K562 (cell line): ENCODE measurements around the gene NUP210. TPM values are rescaled to one million over a fixed set of nuclear protein-coding genes. Genes with fewer than 3 reads are reported as not detected.

ENCODE experiments used
- ATAC-seq: fragments of 200-7000 bp; cut with Tn5 transposase; 3 replicates; pipeline ENCODE4 v1.9.1; 2020; ENCODE audit warnings: moderate library complexity
- BruUV-seq: library from RNA; stranded (reverse); fragments of 400-500 nt; replicated peaks from 2 replicates; lab custom pipeline; 2021; lab: Mats Ljungman, UMichigan
- CTCF ChIA-PET: fragments of 300-600 bp; formaldehyde crosslinking; extraction: SDS; loops from one replicate; lab custom pipeline; 2021; ENCODE audit warnings: low intra/inter-chr PET ratio; lab: Yijun Ruan, JAX
- POLR2A ChIA-PET: fragments of 300-600, 350-650 bp; sonication (Branson Sonifier 250); formaldehyde crosslinking; extraction: SDS; loops from one replicate; lab custom pipeline; 2021; ENCODE audit warnings: antibody characterized with exemption, inconsistent platforms; lab: Yijun Ruan, JAX
- DNase-seq, 4 experiments: peaks; one replicate each; pipeline versions ENCODE4 v3.0.0 to v3.0.0-alpha.2; 2011 to 2018; ENCODE audit warnings: low spot score in 3 of 4, mixed read lengths in 3 of 4; ENCODE audit errors: extremely low read depth in 1 of 4
- FAIRE-seq: peaks from 2 replicates; lab custom pipeline; 2011; peaks lifted over from hg19 to GRCh38; lab: Jason Lieb, UNC
- H2AFZ ChIP-seq: 2 replicates; pipeline ENCODE4 v1.6.0; 2011; ENCODE audit warnings: low read depth, low read length, control low read depth, inconsistent platforms
- H3K27ac ChIP-seq: fragments of 200-600 bp; 3 replicates; pipeline ENCODE4 v1.8.0; 2011; ENCODE audit warnings: low read depth, mild to moderate bottlenecking, control low read depth, inconsistent platforms, low read length, moderate library complexity, mixed read lengths; ENCODE audit errors: extremely low read depth
- H3K27me3 ChIP-seq, 2 experiments: fragments of 300-600 bp in 1 of 2; 2 replicates in 1 of 2; 3 replicates in 1 of 2; pipeline versions ENCODE4 v1.6.0 to v1.8.0; 2011; ENCODE audit warnings: inconsistent platforms in 2 of 2, low read length in 2 of 2, mild to moderate bottlenecking in 1 of 2, mixed read lengths in 1 of 2, moderate library complexity in 1 of 2; ENCODE audit not compliant: control insufficient read depth in 2 of 2, insufficient read depth in 2 of 2
- H3K36me3 ChIP-seq: fragments of 300-600 bp; 3 replicates; pipeline ENCODE4 v1.8.0; 2011; ENCODE audit warnings: mild to moderate bottlenecking, low read length, inconsistent platforms; ENCODE audit not compliant: control insufficient read depth, insufficient read depth
- H3K4me1 ChIP-seq, 2 experiments: fragments of 200-600 bp in 1 of 2; replicated peaks in 1 of 2; 2 replicates in 1 of 2; 3 replicates in 1 of 2; pipeline versions ENCODE4 v1.5.1 to v1.8.0; 2011; ENCODE audit warnings: inconsistent platforms in 2 of 2, low read length in 2 of 2, mild to moderate bottlenecking in 1 of 2, mixed read lengths in 1 of 2, moderate library complexity in 1 of 2; ENCODE audit not compliant: control insufficient read depth in 2 of 2, insufficient read depth in 2 of 2
- H3K4me2 ChIP-seq: 2 replicates; pipeline ENCODE4 v1.6.1; 2011; ENCODE audit warnings: low read length, control low read depth, inconsistent platforms, mixed read lengths; ENCODE audit not compliant: insufficient read depth
- H3K4me3 ChIP-seq: fragments of 200-600 bp; sonication (generic), shearing (Covaris generic); 2 replicates; pipeline ENCODE4 v1.5.1; 2016; ENCODE audit warnings: control low read depth, inconsistent platforms
- H3K79me2 ChIP-seq: fragments of 200-600 bp; 3 replicates; pipeline ENCODE4 v1.8.0; 2011; ENCODE audit warnings: low read length, inconsistent platforms; ENCODE audit not compliant: control insufficient read depth, insufficient read depth
- H3K9ac ChIP-seq, 2 experiments: 2 replicates each; pipeline versions ENCODE4 v1.6.0 to v1.6.1; 2011; ENCODE audit warnings: low read depth in 2 of 2, low read length in 2 of 2, control low read depth in 1 of 2, inconsistent platforms in 1 of 2, mild to moderate bottlenecking in 1 of 2, mixed read lengths in 1 of 2; ENCODE audit not compliant: insufficient read depth in 1 of 2
- H3K9me1 ChIP-seq: one replicate; pipeline ENCODE4 v1.6.0; 2011; ENCODE audit warnings: inconsistent platforms, mild to moderate bottlenecking, low read length, moderate library complexity; ENCODE audit not compliant: control insufficient read depth, insufficient read depth
- H3K9me3 ChIP-seq: replicated peaks from 2 replicates; pipeline ENCODE4 v1.5.1; 2011; ENCODE audit warnings: low read depth, low read length, inconsistent platforms; ENCODE audit not compliant: control insufficient read depth, insufficient read depth
- H4K20me1 ChIP-seq: replicated peaks from 2 replicates; pipeline ENCODE4 v1.6.1; 2011; ENCODE audit warnings: low read length, inconsistent platforms, mixed read lengths; ENCODE audit not compliant: control insufficient read depth, insufficient read depth
- ADNP ChIP-seq: fragments of 200-800 bp; sonication (Bioruptor generic); IDR thresholded peaks from 2 replicates; pipeline ENCODE4 v1.6.1; 2016; ENCODE audit warnings: missing genetic modification characterization, missing compliant biosample characterization
- DACH1 ChIP-seq: fragments of 450-650 bp; IDR thresholded peaks from 2 replicates; pipeline ENCODE4 v1.6.1; 2018; ENCODE audit not compliant: partially characterized antibody
- E4F1 ChIP-seq: fragments of 250-450 bp; sonication (Bioruptor Pico); IDR thresholded peaks from 2 replicates; pipeline ENCODE4 v1.5.0; 2021; ENCODE audit warnings: mild to moderate bottlenecking, borderline replicate concordance
- ELF4 ChIP-seq: fragments of 450-650 bp; formaldehyde crosslinking; IDR thresholded peaks from 2 replicates; pipeline ENCODE4 v1.4.0; 2022; ENCODE audit warnings: missing genetic modification characterization
- HMG20B ChIP-seq: fragments of 250-450 bp; sonication (Bioruptor Pico); IDR thresholded peaks from 2 replicates; pipeline ENCODE4 v1.5.0; 2021; ENCODE audit warnings: mild to moderate bottlenecking
- KDM1A ChIP-seq, 2 experiments: fragments of 450-650 bp; IDR thresholded peaks; 2 replicates each; pipeline ENCODE4 v1.6.1; 2016; ENCODE audit warnings: mild to moderate bottlenecking in 2 of 2
- MBD2 ChIP-seq: sonication (generic); IDR thresholded peaks from 2 replicates; pipeline ENCODE4 v1.6.1; 2016; ENCODE audit warnings: low read depth, borderline replicate concordance
- MECOM ChIP-seq: fragments of 250-450 bp; sonication (Bioruptor Pico); IDR thresholded peaks from 2 replicates; pipeline ENCODE4 v1.8.0; 2022; ENCODE audit warnings: inconsistent platforms
- NUFIP1 ChIP-seq: fragments of 450-650 bp; IDR thresholded peaks from 2 replicates; pipeline ENCODE4 v1.6.1; 2018; ENCODE audit not compliant: partially characterized antibody
- PRDM10 ChIP-seq: fragments of 450-650 bp; IDR thresholded peaks from 2 replicates; pipeline ENCODE4 v1.6.1; 2018; ENCODE audit not compliant: partially characterized antibody
- RBBP5 ChIP-seq: fragments of 200-600 bp; sonication (generic); IDR thresholded peaks from 2 replicates; pipeline ENCODE4 v1.6.1; 2012; ENCODE audit warnings: borderline replicate concordance, mild to moderate bottlenecking, low read length, control low read depth, inconsistent platforms; ENCODE audit not compliant: insufficient read depth, poor library complexity, severe bottlenecking
- SETDB1 ChIP-seq: IDR thresholded peaks from one replicate; pipeline ENCODE4 v1.6.1; 2012; ENCODE audit warnings: low read length, control low read depth, inconsistent platforms
- THRA ChIP-seq: fragments of 450-650 bp; IDR thresholded peaks from 2 replicates; pipeline ENCODE4 v1.6.1; 2017; ENCODE audit warnings: mild to moderate bottlenecking, moderate library complexity
- YBX1 ChIP-seq: fragments of 450-650 bp; IDR thresholded peaks from 2 replicates; pipeline ENCODE4 v1.7.1; 2016; ENCODE audit warnings: mild to moderate bottlenecking
- ZNF212 ChIP-seq: fragments of 450-650 bp; formaldehyde crosslinking; IDR thresholded peaks from 2 replicates; pipeline ENCODE4 v1.4.0; 2020; ENCODE audit warnings: mild to moderate bottlenecking
- ZNF23 ChIP-seq: fragments of 250-450 bp; sonication (Bioruptor Pico); IDR thresholded peaks from 2 replicates; pipeline ENCODE4 v1.4.0; 2020; ENCODE audit warnings: mild to moderate bottlenecking
- ZSCAN29 ChIP-seq: fragments of 450-650 bp; IDR thresholded peaks from 2 replicates; pipeline ENCODE4 v1.6.1; 2017
- ZSCAN32 ChIP-seq: fragments of 450-650 bp; formaldehyde crosslinking; IDR thresholded peaks from 2 replicates; pipeline ENCODE4 v1.4.0; 2020; ENCODE audit warnings: mild to moderate bottlenecking, moderate library complexity
- WGBS: fragments of 100-300 bp; shearing (Covaris generic); methylation state at CpG from one replicate; pipeline ENCODE4 v1.1.6; 2016; ENCODE audit warnings: low coverage, mixed read lengths; ENCODE audit not compliant: insufficient coverage; ENCODE audit errors: missing lambda C conversion rate; 5-methylcytosine and 5-hydroxymethylcytosine counted together
- in situ Hi-C: fragments of 300-500 bp; cut with MboI; formaldehyde crosslinking; loops from 4 replicates; pipeline ENCODE4 v1.15.0; 2018; ENCODE audit warnings: inconsistent platforms, mixed read lengths
- intact Hi-C: fragments of 100-400 bp; cut with micrococcal nuclease; formaldehyde crosslinking; loops from 2 replicates; pipeline ENCODE4 v1.14.2; 2022
- polyA plus RNA-seq, 8 experiments: library from polyadenylated mRNA; depleted of rRNA in 4 of 8; stranded (reverse) in 5 of 8; unstranded in 3 of 8; fragments of >200 nt; fragmentation: Nextera tagmentation in 2 of 8; fragmentation: Illumina TruSeq in 1 of 8; extraction: Ambion mirVana in 2 of 8; extraction: Trizol in 1 of 8; gene quantifications; 2 replicates each; pipeline versions ENCODE4 v1.2.1 to v1.2.3, GENCODE V29; 2011 to 2014; ENCODE audit warnings: inconsistent platforms in 1 of 8, missing spikeins in 1 of 8
- total RNA-seq, 7 experiments: library from RNA; depleted of rRNA in 6 of 7; stranded (reverse); fragments of >200 nt in 6 of 7; fragmentation: Illumina TruSeq in 2 of 7; extraction: Trizol in 2 of 7; gene quantifications; 2 replicates each; pipeline versions ENCODE4 v1.2.1 to v1.2.3, GENCODE V29; 2011 to 2021; ENCODE audit warnings: low replicate concordance in 1 of 7

The NUP210 gene
- total and polyA plus RNA-seq, 9 of the 15 experiments (the other 6 are each of a cell fraction or from before 2014, with no cell fraction given) = 1.2 to 138 (median 44.0) TPM

- WGBS = 94% methylated on average over 6 of the region's 6 CpGs
- peaks cover 99% of the 10 kb centered on the region for H3K36me3 ChIP-seq
- TF ChIP-seq YBX1 (no peak), MECOM (CRISPR knock-in tag) (no peak), ELF4 (no peak), ZNF23 (CRISPR knock-in tag) (no peak), NUFIP1 (no peak), RBBP5 (no peak), PRDM10 (no peak), E4F1 (no peak), DACH1 (no peak), ZSCAN32 (CRISPR knock-in tag) (no peak), MBD2 (no peak), THRA (no peak), ADNP (peak; percentile 94), SETDB1 (no peak), HMG20B (CRISPR knock-in tag) (no peak), ZSCAN29 (no peak), KDM1A (IDR thresholded peaks at IDR 0.05) (peak; percentile 68 to 80; a peak in 3 of 4 replicates), ZNF212 (CRISPR knock-in tag) (no peak)
These were observed 60.2 kb downstream of the NUP210 start for GRCh38 chr3:13359916-13360315.

More at GRCh38 chr3:13359916-13360315, 60.2 kb downstream of the NUP210 start:
- intact Hi-C loops (no loop called here), in situ Hi-C loops (no loop called here)
- Histone ChIP-seq H2AFZ (no peak overlapping the region), H4K20me1 (no peaks in the 10 kb centered on the region; the same call in none of the 2 replicates), H3K4me3 (no peak overlapping the region), H3K79me2 (no peaks in the 10 kb centered on the region), H3K4me2 (no peak overlapping the region), H3K9ac (no peak overlapping the region), H3K4me1 (0 out of 5 replicates have a peak, but pooled peaks cover 0 to 3% of the 10 kb centered on the region in 2 experiments), H3K9me1 (no peaks in the 10 kb centered on the region), H3K9me3 (no peaks in the 10 kb centered on the region), H3K27me3 (no peaks in the 10 kb centered on the region), H3K27ac (no peak overlapping the region)
- FAIRE-seq = no peak
- ChIA-PET CTCF (no interaction called here), POLR2A (no interaction called here)
- BruUV-seq = no TSS peak
- DNase-seq = no peak
- no peak for ATAC-seq
